HT1080 (cell line): Measurements from ENCODE around the gene OR6J1. TPM values are rescaled to one million over a fixed set of nuclear protein-coding genes. Genes with fewer than 3 reads are reported as not detected.
A peak's percentile ranks its signal among the peaks of the same experiment; 100 is the strongest.
"Not testable (repeated sequence)": the region's sequence is repeated elsewhere in the genome, so short reads cannot be mapped to it uniquely, and the experiment has no call there.

Source experiments
- DNase-seq: peaks from one replicate; pipeline ENCODE4 v3.0.0-alpha.2; 2015; ENCODE audit warnings: low read depth
- total RNA-seq: library from RNA; depleted of rRNA; stranded (reverse); fragments of >200 nt; shearing (Covaris generic); gene quantifications from 2 replicates; pipeline ENCODE4 v1.2.3, GENCODE V29; 2014

OR6J1 gene
- total RNA-seq, 1 experiment from 2014 or later = not detected

DNA sequence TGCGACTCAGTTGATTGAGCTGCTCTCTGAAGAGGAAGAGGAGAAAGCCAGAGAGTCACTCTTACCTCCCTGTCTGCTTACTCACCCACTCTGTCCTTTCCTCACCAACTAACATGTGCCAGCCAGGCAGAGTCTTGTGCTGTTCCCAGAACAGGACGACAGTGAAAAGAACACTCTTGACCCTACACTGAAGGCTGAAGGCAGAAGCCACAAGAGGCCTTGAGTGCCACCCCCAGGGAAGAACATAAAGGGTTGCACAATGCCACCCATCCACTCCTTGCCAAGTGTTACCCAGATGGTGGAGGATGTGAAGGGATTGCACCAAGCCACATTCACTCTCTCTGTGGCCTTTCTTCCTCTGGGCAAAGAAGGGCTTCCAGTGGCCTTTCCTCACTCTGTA lies 33.2 kb downstream of the OR6J1 start:
- no peak for DNase-seq

DNA sequence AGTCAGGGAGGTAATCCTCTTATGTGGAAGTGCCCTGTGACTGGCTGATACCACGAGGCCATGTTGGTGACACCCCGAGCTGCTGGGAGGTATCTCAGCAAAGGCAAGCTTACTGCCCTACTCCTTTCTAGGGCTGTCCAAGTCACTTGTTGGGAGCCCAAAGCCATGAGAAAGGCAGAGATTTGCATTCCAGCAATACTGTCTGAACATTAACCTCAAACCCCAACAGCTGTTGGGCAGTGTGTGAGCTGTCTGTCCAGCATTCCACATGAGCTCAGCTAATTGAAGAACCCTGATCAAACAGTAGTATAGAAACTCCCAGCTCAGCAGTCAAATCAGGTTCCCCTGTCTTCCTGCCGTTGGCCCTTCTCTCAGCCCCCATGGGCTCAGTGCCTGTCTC lies 36.9 kb downstream of the OR6J1 start:
- DNase-seq = no peak

DNA sequence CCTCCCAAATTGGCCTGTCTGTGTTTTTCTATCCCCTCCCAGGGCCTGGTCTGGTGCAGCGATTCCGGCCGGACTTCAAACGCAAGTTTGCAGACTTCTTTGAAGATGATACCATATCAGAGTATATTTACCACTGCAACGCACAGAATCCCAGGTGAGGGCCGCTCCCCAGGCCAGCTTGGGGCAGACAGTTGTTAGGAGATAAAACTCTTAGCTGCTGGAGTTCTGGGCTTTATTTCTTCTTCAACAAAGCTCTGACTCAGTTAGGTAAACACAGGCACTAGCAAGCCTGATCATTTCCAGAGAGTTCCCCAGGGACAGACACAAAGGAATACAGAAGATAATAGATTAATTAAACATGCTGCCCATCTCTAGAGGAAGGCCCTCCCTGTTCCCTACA lies 37.8 kb downstream of the OR6J1 start:
- no peak for DNase-seq

DNA sequence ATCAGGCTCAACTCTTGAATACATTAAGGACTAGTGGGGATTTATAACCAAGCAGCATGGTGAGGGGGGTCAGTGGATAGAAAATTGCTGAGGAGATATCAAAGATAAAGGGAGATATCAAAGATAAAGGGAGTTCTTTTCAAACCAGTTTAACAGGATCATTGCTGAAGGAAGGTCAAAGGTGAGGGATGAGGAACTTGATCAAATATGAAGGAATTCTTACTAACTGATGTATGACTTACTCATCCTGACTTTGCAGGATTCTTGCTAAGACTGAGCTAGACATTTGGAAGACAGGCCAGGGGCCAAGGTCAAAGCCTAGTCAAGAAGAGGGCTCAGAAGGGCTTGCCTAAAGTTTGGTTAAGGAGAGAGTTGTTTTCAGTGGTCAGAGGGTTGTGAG lies 41.3 kb downstream of the OR6J1 start:
- peak; percentile 36 for DNase-seq

DNA sequence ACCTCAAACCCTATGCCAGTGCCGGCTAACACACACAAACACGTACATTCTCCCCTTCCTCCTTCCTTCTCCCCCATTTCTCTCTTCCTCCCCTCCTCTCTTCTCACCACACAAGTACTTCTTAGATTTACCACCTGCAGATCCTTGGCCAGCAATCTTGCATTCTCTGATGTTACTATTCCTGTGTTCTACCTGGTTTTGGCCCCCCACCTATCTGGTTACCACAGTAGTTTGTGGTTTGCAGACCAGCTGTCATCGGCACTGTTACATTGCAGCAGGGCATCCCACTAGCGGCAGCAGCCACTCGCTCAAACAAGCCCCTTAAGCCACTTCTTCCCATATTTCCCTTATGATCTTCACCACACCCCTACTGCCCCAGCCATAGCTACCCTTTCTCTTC lies 42.2 kb downstream of the OR6J1 start:
- no peak for DNase-seq

DNA sequence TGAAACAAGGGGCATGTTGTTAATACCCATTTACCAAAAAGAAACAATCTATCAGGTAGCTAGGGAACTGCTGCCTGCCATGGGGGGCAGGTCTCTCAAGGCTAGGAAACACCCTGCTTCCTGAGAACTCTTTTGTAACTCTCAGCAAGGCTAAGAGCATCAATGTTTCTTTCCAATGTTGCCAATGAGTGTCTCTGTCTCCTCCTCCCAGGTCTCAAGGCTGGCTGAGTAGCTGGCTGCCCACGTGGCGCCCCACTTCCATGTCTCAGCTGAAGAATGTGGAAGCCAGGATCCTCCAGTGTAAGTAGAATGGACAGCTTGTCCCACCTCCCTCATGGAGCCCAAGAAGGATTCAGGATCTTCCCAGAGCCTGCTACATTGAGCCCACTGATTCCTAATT lies 42.7 kb downstream of the OR6J1 start:
- no peak for DNase-seq

DNA sequence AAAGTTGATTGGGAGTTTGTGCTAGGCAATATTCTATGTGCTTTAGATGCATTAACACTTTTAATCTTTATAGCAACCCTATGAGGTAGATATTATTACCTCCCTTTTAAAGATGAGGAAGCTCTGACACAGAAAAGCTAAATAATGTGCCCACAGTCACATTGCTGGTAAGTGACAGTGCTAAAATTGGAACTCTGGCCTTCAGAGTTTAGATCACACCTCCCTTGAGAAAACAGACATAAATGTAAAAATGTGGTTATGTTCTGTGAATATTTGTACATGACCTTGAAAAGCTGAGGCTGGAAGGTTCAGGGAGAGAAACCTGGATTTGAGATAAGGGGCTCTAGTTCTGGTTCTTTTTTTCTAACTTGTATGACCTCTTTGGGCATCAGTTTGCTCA lies 44.1 kb downstream of the OR6J1 start:
- DNase-seq = no peak

DNA sequence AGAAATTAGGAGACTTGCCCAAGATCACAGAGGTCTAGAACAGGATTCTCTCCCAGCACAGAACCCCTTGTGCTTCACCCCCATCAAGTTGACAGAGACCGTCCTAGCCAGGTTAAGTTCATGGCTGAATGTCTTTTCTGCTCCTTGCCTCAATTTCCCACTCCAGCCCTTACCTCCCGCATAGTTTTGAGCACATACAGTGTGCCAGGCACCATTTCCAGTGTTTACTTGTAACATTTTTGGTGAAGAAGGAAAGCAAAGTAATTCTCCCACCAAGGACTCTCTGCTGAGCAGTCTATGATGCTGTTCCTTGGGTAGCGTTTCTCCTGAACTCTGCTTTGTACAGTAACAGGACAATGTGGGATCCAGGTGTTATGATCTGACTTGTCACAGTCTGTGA lies 44.8 kb downstream of the OR6J1 start:
- no peak for DNase-seq

DNA sequence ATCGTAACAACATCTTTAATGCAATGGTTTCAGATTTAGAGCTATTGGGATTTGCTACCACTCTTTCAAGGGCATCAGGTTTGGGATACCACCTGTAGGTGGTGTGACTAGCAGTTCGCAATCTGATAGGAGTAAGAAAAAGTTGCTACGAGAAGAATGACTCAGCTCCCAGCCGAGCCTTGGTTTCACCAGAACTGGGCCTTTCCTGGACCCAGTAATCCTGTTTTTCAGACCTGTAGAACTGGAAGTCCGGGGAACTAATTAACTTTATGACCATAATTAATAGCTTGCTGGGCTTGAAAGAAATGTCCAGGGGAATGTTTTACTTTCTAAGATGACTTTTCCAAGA lies 45.3 kb downstream of the OR6J1 start:
- DNase-seq = peak; percentile 45

DNA sequence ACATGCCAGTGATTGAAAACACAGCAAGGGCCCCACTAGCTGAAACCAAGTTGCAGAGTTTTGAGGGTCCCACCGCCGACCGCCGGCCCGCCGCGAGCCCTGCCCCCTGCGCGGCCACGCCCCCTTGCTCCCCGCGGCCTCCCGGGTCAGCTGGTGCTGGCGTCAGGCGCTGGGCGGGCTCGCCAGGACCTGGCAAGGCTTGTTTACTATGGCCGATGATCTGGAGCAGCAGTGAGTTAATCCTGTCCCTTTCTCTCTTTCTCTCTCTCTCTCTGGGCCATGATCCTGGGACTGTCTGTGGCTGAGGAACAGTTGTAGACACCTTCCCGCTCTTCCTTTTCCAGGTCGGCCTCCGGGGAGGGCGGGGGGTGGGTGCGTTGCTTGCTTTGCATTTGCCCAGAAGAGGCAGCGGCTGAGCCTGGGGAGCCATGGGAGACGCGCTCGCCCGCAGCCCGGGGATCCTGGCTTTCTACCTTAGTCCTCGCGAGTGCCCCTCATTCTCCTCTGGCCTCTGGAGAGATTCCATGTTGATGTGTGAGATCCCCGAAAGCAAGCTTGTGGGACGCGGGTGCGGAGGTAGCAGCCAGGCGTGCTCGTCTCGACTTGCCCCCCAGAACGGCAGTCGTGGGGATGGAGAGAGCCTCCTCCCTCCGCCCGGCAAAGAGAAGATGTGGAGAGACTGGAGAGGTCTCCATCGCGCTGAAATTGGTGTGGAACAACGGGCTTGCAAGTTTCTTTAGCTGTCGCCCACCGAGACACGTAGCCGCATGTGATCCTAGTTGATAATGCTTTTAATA lies 45.9 kb downstream of the OR6J1 start, which contains the start of gene ABHD4:
ABHD4 (plus strand) TSS at position 202 of the 797 bp plus-strand sequence; CDS start at position 209, 7 bp downstream.
- peak; percentile 50 for DNase-seq

DNA sequence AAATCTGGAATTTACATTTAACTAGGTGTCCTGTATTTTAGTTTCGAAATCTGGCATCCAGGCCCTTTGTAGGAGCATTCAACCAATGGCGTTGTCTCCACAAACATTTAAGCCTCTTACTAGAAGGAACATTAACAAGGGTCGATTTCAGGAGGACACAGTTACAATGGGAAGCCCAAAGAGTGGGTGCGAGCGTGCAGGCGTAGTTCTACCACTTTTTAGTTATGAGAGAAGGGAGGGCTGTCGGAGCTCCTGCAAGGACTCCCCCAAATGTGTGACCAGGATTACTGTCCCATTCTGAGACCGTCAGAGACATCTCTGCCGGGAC lies 46.4 kb downstream of the OR6J1 start:
- DNase-seq = no peak

DNA sequence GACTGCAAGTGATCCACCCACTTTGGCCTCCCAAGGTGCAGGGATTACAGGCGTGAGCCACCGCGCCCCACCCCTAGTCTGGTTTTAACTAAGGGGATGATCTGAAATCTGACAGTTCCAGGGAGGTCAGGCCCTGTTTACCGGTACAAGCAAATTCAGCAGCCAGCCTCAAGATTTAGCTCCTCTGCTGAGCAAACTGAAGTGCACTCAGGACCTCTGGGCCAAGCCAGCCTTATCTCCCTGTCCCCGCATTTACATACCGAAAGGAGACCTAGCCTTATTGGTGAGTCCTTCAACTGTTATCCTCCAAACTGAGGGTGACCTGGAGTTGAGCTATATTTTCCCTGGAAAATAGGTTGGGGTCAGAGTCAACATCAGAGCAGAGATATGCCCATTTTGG lies 46.9 kb downstream of the OR6J1 start:
- DNase-seq = no peak

DNA sequence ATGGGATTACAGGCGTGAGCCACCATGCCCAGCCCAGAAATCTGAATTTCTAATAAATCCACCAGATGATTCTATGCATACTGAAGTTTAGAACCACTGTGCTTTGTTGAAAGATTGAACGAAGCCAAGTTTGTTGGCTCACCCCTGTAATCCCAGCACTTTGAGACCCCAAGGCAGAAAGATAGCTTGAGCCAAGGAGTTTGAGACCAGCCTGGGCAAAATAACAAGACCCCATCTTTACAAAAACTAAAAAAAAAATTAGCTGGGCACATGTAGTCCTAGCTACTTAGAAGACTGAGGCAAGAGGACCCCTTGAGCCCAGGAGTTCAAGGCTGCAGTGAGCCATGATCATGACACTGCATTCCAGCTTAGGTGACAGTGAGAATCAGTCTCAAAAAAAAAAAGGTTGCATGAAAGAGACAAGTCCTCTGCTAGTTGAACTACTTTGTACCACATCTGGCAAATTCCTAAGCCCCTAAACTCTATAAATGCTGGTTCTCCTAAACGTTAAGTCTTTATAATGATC lies 47.7 kb downstream of the OR6J1 start:
- DNase-seq = no peak

DNA sequence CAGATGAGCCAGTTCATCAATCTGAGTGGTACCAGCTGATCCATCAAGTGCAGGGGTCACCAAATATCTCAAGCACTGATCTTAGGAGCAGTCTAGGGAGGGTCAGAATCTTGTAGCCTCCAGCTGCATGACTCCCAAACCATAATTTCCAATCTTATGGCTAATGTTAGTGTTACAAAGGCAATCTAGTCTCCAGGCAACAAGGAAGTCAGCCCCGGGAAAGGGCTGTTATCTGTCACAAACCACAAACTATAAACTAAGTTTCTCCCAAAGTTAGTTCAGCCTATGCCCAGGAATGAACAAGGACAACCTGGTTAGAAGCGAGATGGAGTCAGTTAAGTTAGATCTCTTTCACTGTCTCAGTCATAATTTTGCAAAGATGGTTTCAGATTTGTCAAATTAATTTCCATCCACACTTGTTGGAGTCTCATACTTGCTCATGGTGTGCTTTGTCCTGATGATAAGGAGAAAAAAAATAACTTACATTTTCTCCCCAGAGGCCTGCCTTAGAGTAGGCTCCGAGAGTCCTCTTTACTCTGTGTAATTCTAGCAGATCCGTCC lies 49.9 kb downstream of the OR6J1 start:
- no peak for DNase-seq

DNA sequence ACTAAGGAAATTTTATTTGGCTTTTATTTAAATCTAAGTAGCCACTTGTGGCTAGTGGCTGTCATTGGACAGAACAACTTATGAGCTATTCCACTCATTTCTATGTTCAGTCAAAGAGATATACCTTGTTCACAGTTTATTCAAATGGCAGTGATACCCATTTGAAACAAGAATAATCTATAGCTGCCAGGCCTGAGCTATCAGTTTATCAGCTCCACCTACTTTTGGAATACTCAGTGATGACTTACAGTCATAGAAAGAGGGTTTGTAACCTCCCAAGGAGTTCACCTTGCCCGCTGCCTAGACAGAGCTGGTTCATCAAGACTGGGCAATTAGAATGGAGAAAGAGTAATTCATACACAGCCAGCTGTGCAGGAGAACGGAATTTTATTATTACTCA lies 50.6 kb downstream of the OR6J1 start:
- DNase-seq = no peak

DNA sequence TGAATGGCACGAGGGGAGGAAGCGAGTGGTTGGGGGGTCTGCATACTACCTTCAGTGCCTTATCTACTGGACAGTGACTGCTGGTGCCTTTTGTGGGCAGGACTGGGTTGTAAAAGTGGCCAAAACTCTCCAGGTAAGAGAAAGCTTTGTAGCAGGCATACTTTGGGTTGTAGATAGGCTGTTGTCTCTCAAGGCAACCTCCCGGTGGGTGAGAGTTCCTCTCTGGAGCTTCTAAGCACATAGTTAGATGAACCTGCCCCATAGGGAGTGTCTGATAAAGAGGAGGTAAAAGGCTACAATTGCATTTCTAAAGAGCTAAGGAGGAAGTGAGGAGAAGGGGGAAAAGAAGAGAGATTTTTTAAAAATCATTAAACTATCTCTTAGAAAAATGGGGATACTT lies 51.0 kb downstream of the OR6J1 start:
- DNase-seq = no peak

DNA sequence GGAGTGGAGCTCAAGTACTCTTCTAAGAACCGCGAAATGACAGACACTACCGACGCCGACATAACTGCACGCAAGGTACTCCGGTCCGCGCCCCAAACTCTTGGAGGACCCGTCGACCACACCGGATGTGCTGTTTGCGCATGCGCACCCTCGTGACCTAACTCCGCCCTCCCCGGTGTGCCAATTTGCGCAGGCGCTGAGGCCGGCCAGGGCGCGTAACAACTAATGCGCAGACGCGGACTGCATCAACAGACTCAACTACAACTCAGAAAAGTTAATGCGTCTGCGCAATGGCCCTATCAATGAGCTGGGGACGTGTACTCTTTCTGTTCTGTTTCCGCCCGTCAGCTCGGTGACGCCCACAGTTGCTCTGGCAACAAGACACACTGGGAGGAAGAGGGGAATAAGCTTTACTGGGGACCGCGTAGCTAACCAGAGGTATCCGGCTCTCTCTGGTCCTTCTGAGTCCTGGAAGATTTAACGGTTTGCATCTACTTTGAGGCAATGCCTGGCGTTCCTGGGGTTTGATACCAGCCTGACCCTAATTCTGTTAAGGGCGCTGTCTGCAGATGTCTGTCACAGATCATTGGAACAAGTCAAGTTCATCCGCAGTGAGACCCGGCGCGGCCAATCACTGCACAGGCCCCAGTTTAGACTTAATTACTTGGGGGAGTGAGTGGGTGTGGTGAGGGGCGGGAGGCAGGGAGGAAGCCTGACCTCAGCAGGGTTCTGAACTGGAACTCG lies 54.9 kb downstream of the OR6J1 start, which contains the start of gene DAD1:
DAD1 (minus strand) TSS at position 129 of the 744 bp plus-strand sequence; CDS start at position 62, 67 bp downstream.
- DNase-seq = peak; percentile 99

DNA sequence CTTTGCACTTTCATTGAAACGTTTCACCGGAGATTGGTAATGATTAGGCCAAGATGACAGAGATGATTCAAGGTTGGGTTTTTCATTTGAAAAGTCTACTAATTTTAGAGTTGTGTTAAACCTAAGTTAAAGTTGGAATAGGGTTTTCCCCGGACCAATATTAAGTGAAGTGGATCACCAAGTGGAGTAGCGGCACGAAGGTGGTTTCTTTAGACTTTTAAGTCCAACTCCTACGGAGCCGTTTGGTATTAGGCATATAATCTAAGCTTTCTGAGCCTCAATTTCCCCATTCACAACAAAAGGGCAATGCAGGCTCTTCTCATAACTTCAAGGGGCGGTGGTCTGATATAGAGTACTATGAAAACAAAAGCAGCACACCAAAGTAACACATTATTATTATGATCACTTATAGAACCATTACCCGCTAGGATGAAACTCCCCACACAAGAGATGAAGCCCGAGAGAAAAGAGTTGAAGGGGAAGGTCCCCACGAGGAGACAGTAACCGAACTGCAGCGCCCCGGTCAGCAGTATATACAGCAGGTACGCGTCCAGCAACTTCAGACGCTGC lies 55.5 kb downstream of the OR6J1 start:
- DNase-seq = no peak

DNA sequence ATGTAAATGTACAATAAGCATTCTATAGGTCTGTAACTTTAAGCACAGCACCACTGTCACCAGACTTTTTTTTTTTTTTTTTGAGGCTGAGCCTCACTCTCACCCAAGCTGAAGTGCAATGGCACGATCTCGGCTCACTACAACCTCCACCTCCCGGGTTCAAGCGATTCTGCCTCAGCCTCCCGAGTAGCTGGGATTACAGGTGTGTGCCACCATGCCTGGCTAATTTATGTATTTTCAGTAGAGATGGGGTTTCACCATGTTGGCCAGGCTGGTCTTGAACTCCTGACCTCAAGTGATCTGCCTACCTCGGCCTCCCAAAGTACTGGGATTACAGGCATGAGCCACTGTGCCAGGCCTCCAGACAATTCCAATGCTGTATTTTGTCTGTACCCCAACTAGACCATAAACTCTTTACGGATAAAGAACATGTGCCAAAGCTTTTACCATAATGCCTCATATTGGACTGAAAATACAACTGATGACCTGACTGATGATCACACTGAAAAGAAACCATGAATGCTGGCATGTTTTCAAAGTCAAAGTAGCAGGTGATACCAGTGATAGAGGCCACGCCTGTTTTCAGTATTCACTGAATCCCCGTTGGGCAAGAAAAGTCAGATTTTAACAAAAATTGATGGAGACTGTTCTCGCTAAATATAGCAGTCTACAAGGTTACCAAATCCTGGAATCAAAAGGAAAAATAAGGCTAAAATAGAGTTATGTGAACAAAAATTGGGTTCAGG lies 56.3 kb downstream of the OR6J1 start:
- DNase-seq = not testable (repeated sequence)

DNA sequence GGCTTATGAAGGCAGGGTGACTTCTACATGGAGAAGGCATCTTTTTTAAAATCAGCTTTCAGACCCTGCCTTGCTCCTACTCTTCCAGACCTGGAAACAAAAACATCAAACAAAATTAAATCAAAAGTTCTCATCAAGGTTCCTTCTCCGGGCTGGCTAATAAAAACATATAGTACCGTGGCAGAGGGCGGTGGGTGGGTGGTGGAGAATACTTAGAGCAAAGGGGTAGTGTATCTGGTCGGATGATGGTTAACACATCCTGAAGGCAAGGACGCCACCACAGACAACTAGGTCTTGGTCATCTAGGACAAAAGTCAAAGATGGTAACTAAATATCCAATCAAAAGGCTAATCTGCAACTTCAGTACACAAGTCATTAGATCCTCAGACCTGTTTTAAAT lies 56.9 kb downstream of the OR6J1 start:
- no peak for DNase-seq

DNA sequence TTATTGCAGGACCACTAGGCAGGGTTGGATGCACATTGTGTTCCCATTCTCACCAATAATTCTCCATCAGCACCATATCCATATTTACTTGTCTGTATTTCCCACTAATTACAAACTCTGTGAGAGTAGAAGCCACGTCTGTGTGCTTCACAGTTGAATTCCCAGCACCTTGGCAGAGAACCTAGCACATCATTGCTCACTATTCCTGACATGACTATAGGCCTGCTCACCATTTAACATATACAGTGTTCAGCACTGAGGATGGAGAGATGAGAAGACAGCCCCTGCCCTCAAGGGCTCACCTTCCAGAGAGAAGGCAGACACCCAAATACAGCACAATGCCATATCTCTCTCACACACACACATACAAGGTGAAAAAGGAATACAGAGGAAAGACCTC lies 60.2 kb downstream of the OR6J1 start:
- DNase-seq = no peak
